ENCODE measurements around the gene SPNS3. TPM values are rescaled to one million over a fixed set of nuclear protein-coding genes. Genes with fewer than 3 reads are reported as not detected.

Gene SPNS3
- total RNA-seq, 3 donors from 2014 or later = 0.38 to 0.72 TPM; not detected in 1

- intact Hi-C loops (cut with DNase I, micrococcal nuclease) = no loop called here
- DNase-seq (peak; percentile 46 to 63 (median 57)), ATAC-seq (peak; percentile 96)
These were observed 20.3 kb downstream of the SPNS3 start for GRCh38 chr17:4453812-4454591.

GRCh38 chr17:4460661-4461060, 26.9 kb downstream of the SPNS3 start:
- intact Hi-C loops (cut with DNase I, micrococcal nuclease) = no loop called here
- ATAC-seq = no peak
- Histone ChIP-seq H3K4me3 (no peak overlapping the region), H3K4me1 (ENCODE audit: low read depth) (no peaks in the 10 kb centered on the region), H3K9me3 (no peaks in the 10 kb centered on the region), H3K36me3 (ENCODE audit: low read depth) (no peaks in the 10 kb centered on the region)
- TF ChIP-seq, protein P1, sequence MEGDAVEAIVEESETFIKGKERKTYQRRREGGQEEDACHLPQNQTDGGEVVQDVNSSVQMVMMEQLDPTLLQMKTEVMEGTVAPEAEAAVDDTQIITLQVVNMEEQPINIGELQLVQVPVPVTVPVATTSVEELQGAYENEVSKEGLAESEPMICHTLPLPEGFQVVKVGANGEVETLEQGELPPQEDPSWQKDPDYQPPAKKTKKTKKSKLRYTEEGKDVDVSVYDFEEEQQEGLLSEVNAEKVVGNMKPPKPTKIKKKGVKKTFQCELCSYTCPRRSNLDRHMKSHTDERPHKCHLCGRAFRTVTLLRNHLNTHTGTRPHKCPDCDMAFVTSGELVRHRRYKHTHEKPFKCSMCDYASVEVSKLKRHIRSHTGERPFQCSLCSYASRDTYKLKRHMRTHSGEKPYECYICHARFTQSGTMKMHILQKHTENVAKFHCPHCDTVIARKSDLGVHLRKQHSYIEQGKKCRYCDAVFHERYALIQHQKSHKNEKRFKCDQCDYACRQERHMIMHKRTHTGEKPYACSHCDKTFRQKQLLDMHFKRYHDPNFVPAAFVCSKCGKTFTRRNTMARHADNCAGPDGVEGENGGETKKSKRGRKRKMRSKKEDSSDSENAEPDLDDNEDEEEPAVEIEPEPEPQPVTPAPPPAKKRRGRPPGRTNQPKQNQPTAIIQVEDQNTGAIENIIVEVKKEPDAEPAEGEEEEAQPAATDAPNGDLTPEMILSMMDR (IDR thresholded peaks at IDR 0.05) = no peak
- DNase-seq = no peak

More at GRCh38 chr17:4453812-4454591, 20.3 kb downstream of the SPNS3 start:
- H3K4me3 ChIP-seq = no peak overlapping the region
- H3K4me1 ChIP-seq (ENCODE audit: low read depth) = peaks cover 12% of the 10 kb centered on the region
- TF ChIP-seq, protein P1 (IDR thresholded peaks at IDR 0.05) = no peak
- no peaks in the 10 kb centered on the region for H3K36me3 ChIP-seq (ENCODE audit: low read depth)
- no peaks in the 10 kb centered on the region for H3K9me3 ChIP-seq

GRCh38 chr17:4463818-4464476, 30.2 kb downstream of the SPNS3 start:
- no peaks in the 10 kb centered on the region for H3K9me3 ChIP-seq
- H3K36me3 ChIP-seq (ENCODE audit: low read depth) = no peaks in the 10 kb centered on the region
- no peak overlapping the region for H3K4me3 ChIP-seq
- H3K4me1 ChIP-seq (ENCODE audit: low read depth) = no peaks in the 10 kb centered on the region
- no peak for ATAC-seq
- TF ChIP-seq, protein P1 (IDR thresholded peaks at IDR 0.05) = no peak
- intact Hi-C loops (cut with DNase I, micrococcal nuclease) = no loop called here
- DNase-seq = no peak

DNA sequence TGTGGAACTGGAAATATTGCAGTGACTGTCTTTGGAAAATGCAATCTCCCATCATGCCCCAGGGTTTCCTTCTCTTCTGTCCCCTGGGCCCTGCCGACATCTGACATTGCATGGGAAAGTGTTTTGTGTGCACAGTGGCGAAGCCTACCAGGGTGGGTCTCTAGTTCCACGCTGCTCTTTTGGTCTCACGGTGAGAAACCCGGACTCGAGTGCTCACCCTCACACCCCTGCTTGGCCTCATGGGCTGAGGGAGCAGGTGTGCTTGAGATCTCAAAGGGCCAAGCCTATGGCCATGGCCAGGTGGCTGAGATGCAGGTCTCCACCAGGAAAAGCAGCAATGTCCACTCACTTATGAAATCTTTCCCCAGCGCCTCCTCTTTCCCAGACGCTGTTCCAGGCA, 32.0 kb downstream of the SPNS3 start:
- ATAC-seq = no peak
- Histone ChIP-seq H3K36me3 (ENCODE audit: low read depth) (no peaks in the 10 kb centered on the region), H3K4me3 (no peak overlapping the region), H3K9me3 (no peaks in the 10 kb centered on the region), H3K4me1 (ENCODE audit: low read depth) (no peaks in the 10 kb centered on the region)
- intact Hi-C loops (cut with DNase I, micrococcal nuclease) = no loop called here
- TF ChIP-seq, protein P1 (IDR thresholded peaks at IDR 0.05) = no peak
- DNase-seq = no peak

DNA sequence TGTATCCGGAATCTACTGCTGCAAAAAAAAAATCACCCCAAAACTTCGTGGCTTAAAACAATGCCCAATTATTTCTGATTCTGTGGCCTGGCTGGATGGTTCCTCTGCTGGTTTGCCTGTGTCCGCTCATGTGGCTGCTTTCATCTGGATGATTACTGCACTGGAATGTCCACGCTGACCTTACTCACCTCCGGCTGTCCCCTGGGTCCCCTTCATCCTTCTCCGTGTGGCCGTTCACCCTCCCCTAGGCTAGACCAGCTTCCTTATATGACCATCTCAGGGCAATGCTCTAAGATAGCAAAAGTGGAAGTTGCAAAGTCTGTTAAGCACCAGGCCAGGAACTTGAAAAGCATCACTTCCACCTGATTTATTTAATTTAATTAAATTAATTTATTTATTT, 33.5 kb downstream of the SPNS3 start:
- TF ChIP-seq, protein P1 (IDR thresholded peaks at IDR 0.05) = no peak
- no peaks in the 10 kb centered on the region for H3K4me1 ChIP-seq (ENCODE audit: low read depth)
- no peaks in the 10 kb centered on the region for H3K9me3 ChIP-seq
- ATAC-seq (no peak), DNase-seq (no peak)
- H3K4me3 ChIP-seq = no peak overlapping the region
- H3K36me3 ChIP-seq (ENCODE audit: low read depth) = no peaks in the 10 kb centered on the region
- intact Hi-C loops (cut with DNase I, micrococcal nuclease) = no loop called here

All from mucosa of descending colon (tissue), 3 donors.